Limb (tissue), 2 donors: ENCODE results near the gene MUC5B.
"Not testable (repeated sequence)": the region's sequence is repeated elsewhere in the genome, so short reads cannot be mapped to it uniquely, and the experiment has no call there.

Source experiments
- DNase-seq, 2 donors: peaks; one replicate each; pipeline ENCODE4 v3.0.0-alpha.2; 2016; ENCODE audit errors: extremely low spot score in 2 of 2

MUC5B gene

DNA sequence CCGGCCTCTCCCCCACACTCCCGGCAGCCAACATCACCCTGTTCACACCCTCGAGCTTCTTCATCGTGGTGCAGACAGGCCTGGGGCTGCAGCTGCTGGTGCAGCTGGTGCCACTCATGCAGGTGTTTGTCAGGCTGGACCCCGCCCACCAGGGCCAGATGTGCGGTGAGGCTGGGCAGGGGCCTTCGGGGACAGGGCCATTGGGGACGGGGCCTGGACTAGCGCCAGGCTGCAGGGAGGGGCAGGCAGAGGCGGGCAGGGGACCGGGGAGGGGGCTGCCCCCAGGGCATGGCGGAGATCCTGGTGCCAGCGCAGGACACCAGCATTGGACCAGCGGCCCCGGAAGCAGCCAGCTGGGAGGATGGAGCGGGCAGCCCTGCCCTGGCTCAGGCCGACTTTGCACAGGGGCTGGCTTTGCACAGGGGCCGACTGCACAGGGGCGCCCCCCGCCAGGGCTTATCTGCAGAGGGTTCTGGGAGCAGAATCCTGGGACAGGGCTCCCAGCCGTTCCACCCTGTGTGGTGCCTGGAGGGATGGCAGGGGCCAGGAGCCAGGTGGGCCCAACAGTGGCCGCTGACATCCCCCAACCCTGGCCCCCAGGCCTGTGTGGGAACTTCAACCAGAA, 8.6 kb downstream of the MUC5B start:
- DNase-seq = peak in 1 of 2 donors; percentile 32

DNA sequence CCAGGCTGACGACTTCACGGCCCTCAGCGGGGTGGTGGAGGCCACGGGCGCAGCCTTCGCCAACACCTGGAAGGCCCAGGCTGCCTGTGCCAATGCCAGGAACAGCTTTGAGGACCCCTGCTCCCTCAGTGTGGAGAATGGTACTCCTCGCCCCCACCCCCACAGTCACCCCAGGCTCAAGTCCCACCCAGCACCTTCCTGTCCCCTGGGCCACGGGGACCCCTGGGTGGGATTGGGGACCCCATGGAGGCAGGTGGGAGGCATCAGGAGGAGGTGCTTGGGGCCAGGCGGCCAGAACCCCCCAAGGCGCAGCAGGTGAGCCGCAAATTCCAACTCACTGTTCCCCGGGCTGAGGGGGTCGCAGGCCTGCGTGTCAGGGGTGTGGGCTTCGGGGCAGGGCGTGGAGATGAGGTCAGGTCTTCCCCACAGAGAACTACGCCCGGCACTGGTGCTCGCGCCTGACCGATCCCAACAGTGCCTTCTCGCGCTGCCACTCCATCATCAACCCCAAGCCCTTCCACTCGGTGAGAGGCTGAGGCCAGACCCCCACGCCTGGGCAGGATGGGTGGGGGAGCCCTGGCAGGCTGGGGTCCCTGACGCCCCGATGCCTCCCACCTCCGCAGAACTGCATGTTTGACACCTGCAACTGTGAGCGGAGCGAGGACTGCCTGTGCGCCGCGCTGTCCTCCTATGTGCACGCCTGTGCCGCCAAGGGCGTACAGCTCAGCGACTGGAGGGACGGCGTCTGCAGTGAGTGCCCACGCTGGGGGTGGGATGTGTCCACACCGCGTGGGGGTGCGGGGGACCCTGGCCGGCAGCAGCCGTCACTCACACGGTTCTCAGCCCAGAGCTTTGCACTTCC, 9.4 kb downstream of the MUC5B start:
- no peak for DNase-seq

DNA sequence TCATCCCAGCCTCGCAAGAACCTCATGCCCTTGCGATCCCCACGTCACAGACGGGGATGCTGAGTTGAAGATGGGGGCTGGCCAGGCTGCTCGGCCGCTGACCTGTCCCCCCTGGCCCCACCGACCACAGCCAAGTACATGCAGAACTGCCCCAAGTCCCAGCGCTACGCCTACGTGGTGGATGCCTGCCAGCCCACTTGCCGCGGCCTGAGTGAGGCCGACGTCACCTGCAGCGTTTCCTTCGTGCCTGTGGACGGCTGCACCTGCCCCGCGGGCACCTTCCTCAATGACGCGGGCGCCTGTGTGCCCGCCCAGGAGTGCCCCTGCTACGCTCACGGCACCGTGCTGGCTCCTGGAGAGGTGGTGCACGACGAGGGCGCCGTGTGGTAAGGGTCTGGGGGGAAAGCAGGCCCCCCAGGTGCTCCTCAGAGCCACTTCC, 10.0 kb downstream of the MUC5B start:
- DNase-seq = no peak

DNA sequence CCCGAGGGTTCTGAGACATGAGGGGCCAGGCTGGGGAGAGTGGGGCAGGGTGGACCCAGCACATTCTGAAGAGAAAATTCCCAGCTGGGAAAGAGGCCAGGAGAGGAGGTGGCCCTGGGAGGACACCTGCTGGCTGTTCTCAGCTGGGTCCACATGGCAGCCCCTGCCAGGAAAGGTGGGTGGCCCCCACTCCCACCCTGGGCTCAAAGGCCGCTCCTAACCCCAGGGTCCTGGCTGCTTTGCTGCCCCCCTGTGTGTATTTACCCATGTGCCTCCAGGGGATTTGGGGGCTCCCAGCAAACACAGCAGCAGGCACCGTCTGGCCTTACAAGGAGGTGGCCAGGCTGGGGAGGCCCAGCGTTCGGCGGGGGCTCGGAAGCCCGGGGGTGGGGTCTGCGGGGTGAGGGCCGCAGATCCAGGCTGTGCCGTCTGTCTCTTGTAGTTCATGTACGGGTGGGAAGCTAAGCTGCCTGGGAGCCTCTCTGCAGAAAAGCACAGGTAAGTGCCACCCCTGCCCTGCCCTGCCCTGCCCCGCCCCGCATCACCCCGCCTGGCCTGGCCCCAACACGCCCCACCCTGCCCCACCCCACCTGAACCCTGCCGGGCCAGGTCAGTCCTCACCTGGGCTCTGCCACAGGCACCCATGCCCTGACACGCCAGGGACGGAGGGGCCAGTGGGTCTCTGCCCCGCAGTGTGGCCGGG, 10.6 kb downstream of the MUC5B start:
- no peak for DNase-seq

DNA sequence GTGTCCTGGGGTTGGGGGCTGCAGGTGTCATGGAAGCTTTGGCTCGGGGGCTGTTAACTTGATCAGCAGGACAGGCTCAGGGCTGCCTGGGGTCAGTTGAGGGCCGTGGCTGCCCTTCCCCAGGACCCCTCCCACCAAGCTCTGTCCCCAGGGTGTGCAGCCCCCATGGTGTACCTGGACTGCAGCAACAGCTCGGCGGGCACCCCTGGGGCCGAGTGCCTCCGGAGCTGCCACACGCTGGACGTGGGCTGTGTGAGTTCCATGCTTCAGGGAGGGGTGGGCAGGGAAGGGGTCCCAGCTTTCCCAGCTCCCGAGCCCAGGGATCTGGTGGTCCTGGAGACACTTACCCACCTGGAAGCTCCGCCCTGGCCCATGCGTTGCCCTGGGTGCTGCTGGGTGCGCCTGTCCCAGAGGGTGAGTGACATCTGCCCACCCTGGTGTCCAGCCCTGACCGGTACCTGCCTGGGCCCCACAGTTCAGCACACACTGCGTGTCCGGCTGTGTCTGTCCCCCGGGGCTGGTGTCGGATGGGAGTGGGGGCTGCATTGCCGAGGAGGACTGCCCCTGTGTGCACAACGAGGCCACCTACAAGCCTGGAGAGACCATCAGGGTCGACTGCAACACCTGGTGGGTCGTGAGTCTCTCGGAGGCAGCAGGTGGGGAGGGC, 11.3 kb downstream of the MUC5B start:
- DNase-seq = no peak

DNA sequence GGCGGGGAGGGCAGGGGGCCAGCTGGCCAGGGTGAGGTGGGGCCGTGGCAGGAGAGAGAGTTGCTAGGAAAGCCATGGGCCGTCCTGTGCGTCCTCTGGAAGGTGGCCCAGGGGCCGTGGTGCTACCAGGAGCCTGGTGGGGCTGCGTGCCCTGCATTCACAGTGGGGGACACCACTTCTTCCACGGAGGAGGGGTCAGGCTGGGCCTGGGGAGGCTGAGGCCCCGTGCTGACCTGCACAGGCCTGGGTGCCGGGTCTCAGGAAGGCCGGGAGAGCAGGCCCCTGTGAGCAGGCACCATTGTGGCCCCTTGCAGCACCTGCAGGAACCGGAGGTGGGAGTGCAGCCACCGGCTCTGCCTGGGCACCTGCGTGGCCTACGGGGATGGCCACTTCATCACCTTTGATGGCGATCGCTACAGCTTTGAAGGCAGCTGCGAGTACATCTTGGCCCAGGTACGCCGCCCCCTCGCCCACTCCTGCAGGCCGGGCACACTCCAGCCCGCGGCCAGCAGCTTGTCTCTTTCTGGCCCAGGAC, 12.0 kb downstream of the MUC5B start:
- DNase-seq = no peak

DNA sequence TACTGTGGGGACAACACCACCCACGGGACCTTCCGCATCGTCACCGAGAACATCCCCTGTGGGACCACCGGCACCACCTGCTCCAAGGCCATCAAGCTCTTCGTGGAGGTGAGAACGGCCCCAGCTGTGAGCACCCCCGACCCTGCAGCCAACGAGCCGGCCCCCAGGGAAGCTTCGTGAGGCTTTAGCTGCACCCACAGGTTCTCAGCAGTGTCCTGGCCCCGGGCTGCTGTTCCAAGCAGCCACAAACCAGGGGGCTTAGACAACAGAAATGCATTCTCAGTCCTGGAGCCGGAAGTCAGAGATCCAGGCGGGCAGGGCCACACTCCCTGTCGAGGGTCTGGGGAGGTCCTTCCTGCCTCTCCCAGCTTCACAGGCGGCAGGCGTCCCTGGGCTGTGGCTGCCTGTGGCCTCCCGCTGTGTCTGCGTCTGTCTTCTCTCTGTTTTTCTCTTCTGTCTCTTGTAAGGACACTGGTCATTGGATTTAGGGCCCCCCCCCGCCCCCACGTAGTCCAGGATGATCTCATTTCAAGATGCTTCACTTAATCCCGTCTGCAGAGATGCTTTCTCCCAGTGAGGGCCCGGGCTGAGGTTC, 12.5 kb downstream of the MUC5B start:
- DNase-seq = peak in 1 of 2 donors; percentile 21

DNA sequence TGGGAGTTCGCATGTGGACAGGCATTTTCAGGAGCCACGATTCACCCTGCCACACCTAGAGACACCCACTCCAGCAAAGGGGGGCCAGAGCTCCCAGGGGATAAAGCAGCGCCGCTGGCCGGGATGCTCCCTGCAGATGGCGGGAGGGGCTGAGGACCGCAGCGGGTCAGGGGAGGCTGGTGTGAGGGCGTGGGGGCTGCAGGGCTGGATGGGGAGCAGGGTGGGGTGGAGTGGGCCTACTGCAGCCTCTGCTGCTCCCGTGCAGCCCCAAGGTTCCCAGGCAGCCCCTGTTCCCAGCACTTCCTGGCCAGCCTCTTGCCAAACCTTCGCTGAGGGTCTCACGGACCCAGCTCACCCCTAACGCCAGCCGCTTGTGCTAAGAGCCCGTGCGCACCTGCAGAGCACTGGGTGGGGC, 13.0 kb downstream of the MUC5B start:
- DNase-seq = peak in 1 of 2 donors; percentile 20

DNA sequence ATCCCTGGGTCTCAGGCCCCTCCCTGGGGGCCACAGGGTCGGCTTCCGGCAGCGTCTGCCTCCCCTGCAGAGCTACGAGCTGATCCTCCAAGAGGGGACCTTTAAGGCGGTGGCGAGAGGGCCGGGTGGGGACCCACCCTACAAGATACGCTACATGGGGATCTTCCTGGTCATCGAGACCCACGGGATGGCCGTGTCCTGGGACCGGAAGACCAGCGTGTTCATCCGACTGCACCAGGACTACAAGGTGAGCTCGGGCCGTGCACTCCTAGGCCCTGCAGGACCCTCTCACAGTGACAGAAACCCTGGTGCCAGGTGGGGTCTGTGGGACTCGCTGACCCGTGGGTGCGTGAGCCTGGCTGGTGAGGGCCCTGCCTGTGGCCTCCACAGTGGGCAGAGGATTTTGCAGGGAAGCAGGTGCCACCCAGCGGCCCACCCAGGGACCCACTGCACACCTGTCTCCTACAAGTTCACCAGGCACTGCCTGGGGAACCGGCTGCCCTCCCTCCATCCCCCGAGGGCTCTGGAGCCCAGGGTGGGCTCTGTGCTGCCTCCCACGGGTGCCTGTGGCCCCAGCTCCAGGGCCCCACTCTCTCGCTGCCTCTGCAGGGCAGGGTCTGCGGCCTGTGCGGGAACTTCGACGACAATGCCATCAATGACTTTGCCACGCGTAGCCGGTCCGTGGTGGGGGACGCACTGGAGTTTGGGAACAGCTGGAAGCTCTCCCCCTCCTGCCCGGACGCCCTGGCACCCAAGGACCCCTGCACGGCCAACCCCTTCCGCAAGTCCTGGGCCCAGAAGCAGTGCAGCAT, 13.7 kb downstream of the MUC5B start:
- peak in 1 of 2 donors; percentile 21 for DNase-seq

DNA sequence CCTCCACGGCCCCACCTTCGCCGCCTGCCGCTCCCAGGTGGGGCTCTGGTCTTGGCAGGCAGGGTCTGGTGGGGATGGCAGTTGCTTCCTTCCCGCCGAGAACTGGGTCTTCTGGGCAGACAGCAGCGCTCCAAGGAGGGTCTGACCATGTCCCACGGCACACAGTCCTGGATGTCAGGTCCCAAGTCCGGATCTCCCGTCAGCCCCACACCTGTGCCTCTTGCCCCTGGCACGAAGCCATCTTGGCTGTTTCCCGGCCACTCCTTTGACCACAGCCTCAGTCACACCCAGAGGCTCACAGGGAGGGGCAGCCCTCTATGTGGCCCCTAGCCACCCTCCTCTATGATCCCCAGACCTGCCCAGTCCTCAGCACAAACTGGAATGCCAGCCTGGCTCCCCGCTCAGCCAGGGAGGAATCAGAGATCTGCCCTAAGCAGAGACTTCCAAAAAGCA, 14.3 kb downstream of the MUC5B start:
- DNase-seq = peak in 1 of 2 donors; percentile 24

DNA sequence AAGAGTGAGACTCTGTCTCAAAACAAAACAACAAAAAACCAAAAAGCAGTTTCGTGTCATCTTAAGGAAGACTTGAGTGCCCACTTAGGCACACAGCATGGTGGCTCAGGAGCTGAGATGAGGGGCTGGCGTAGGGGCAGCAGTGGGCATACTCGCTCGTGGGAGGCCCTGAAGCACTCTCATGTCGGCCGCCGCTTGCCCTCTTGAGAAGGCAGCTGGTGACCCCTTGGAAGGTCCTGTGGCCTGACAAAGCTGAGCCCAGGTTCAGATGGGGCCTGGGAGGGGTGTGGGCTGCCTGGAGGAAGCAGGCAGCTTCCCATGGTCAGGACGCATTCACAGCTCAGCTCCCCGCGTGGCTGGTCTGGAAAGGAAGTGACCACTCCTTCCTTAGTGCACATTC, 15.0 kb downstream of the MUC5B start:
- DNase-seq = no peak

DNA sequence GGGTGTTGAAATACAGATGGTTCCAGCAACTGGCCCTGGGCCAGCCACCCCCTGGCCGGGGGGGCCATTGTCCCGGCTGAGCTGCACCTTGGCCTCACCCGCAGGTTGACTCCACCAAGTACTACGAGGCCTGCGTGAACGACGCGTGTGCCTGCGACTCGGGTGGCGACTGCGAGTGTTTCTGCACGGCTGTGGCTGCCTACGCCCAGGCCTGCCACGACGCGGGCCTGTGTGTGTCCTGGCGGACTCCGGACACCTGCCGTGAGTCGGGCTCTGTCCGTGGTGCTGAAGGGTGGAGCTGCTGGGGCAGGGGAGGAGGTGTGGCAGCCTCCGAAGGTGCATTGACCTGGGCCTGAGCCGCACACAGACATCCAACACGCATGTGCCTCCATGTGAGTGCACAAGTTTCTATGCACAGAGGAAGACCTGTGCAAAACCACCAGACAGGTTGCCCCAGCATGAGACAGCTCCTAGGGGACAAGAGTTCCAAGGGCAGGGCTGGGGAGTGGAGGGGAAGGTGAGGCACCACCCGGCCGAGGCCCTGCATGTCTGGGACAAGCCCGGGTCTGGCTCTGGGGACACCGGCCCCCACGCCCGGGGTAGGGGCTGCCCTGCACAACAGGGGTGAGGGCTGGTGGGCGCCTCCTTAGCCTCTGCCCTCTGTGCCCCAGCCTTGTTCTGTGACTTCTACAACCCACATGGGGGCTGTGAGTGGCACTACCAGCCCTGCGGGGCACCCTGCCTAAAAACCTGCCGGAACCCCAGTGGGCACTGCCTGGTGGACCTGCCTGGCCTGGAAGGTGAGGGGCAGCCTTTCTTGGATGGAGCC, 16.1 kb downstream of the MUC5B start:
- no peak for DNase-seq

DNA sequence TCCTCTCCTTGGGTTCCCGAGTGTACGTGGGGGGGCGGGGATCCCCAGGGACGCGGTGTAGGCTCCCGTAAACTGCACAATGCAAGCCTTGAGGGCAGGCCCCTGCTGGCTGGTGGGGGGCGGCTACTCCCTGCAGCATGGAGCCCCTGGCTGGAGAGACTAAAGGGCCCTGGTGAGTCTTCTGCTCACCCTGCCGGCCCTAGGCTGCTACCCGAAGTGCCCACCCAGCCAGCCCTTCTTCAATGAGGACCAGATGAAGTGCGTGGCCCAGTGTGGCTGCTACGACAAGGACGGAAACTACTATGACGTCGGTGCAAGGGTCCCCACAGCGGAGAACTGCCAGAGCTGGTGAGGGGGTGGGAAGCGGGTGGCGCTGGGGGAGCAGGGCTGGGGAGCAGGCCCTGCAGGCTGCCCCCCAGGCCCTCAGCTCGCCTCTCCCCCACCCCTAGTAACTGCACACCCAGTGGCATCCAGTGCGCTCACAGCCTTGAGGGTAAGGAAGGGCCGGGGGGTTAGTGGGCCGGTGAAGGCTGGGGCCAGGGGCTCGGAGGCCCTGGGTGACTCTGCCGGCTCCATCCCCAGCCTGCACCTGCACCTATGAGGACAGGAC, 16.8 kb downstream of the MUC5B start:
- DNase-seq = no peak

DNA sequence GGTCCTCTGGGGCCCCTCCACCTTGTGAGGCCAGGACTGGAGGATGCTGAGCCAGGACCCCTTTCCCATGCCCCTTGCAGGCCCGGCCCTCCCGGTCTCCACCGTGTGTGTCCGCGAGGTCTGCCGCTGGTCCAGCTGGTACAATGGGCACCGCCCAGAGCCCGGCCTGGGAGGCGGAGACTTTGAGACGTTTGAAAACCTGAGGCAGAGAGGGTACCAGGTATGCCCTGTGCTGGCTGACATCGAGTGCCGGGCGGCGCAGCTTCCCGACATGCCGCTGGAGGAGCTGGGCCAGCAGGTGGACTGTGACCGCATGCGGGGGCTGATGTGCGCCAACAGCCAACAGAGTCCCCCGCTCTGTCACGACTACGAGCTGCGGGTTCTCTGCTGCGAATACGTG, 17.9 kb downstream of the MUC5B start:
- no peak for DNase-seq

DNA sequence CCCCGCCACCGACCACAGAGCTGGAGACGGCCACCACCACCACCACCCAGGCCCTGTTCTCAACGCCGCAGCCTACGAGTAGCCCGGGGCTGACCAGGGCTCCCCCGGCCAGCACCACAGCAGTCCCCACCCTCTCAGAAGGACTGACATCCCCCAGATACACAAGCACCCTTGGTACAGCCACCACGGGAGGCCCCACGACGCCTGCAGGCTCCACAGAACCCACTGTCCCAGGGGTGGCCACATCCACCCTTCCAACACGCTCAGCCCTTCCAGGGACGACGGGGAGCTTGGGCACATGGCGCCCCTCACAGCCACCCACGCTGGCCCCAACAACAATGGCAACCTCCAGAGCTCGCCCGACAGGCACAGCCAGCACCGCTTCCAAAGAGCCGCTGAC, 18.8 kb downstream of the MUC5B start:
- no peak for DNase-seq

DNA sequence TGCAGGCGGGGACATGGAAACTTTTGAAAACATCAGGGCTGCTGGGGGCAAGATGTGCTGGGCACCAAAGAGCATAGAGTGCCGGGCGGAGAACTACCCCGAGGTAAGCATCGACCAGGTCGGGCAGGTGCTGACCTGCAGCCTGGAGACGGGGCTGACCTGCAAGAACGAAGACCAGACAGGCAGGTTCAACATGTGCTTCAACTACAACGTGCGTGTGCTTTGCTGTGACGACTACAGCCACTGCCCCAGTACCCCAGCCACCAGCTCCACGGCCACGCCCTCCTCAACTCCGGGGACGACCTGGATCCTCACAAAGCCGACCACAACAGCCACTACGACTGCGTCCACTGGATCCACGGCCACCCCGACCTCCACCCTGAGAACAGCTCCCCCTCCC, 19.4 kb downstream of the MUC5B start:
- no peak for DNase-seq

DNA sequence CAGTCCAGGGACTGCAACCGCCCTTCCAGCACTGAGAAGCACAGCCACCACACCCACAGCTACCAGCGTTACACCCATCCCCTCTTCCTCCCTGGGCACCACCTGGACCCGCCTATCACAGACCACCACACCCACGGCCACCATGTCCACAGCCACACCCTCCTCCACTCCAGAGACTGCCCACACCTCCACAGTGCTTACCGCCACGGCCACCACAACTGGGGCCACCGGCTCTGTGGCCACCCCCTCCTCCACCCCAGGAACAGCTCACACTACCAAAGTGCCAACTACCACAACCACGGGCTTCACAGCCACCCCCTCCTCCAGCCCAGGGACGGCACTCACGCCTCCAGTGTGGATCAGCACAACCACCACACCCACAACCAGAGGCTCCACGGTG, 19.9 kb downstream of the MUC5B start:
- DNase-seq = not testable (repeated sequence)

DNA sequence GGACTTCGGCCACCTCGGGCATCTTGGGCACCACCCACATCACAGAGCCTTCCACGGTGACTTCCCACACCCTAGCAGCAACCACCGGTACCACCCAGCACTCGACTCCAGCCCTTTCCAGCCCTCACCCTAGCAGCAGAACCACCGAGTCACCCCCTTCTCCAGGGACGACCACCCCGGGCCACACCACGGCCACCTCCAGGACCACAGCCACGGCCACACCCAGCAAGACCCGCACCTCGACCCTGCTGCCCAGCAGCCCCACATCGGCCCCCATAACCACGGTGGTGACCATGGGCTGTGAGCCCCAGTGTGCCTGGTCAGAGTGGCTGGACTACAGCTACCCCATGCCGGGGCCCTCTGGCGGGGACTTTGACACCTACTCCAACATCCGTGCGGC, 20.7 kb downstream of the MUC5B start:
- DNase-seq = not testable (repeated sequence)

DNA sequence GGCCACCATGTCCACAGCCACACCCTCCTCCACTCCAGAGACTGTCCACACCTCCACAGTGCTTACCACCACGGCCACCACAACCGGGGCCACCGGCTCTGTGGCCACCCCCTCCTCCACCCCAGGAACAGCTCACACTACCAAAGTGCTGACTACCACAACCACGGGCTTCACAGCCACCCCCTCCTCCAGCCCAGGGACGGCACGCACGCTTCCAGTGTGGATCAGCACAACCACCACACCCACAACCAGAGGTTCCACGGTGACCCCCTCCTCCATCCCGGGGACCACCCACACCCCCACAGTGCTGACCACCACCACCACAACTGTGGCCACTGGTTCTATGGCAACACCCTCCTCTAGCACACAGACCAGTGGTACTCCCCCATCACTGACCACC, 21.7 kb downstream of the MUC5B start:
- not testable (repeated sequence) for DNase-seq
